Measurements from ENCODE around the gene KRTAP10-12.

KRTAP10-12 gene

GRCh38 chr21:44734841-44735240 lies 37.9 kb downstream of the KRTAP10-12 start:
- no peak for DNase-seq

GRCh38 chr21:44735821-44736220 lies 38.8 kb downstream of the KRTAP10-12 start:
- no peak for DNase-seq

- no peak for DNase-seq
Observed at GRCh38 chr21:44736291-44737004, 39.5 kb downstream of the KRTAP10-12 start.

- DNase-seq: no peak
Observed at GRCh38 chr21:44737706-44738354, 40.9 kb downstream of the KRTAP10-12 start.

- no peak for DNase-seq
Observed at GRCh38 chr21:44738621-44739020, 41.6 kb downstream of the KRTAP10-12 start.

GRCh38 chr21:44739316-44739715 lies 42.3 kb downstream of the KRTAP10-12 start:
- DNase-seq: no peak

GRCh38 chr21:44740742-44741141 lies 43.8 kb downstream of the KRTAP10-12 start:
- no peak for DNase-seq

- DNase-seq: no peak
Observed at GRCh38 chr21:44741921-44742320, 44.9 kb downstream of the KRTAP10-12 start.

- DNase-seq: no peak
Observed at GRCh38 chr21:44742418-44743153, 45.6 kb downstream of the KRTAP10-12 start.

Data from T-helper 9 cell (primary cell).